ELF-1 (cell line): ENCODE results near the gene RUSC2.
A peak's percentile ranks its signal among the peaks of the same experiment; 100 is the strongest.
"Not testable (repeated sequence)": the region's sequence is repeated elsewhere in the genome, so short reads cannot be mapped to it uniquely, and the experiment has no call there.

Experiments
- DNase-seq: peaks from one replicate; pipeline ENCODE4 v3.0.0-alpha.2; 2016; ENCODE audit warnings: low read depth, low spot score

The RUSC2 gene

GRCh38 chr9:35489313-35490154 is at the start of gene RUSC2:
TSS of gene RUSC2 (plus strand) at chr9:35490111. CDS start at chr9:35546522, 56,411 bp downstream.
- peak; percentile 94 for DNase-seq

- no peak for DNase-seq
Observed at GRCh38 chr9:35446012-35446411, 43.9 kb upstream of the RUSC2 start.

- DNase-seq = no peak
Observed at GRCh38 chr9:35448496-35448895, 41.4 kb upstream of the RUSC2 start.

GRCh38 chr9:35452481-35452880 is 37.4 kb upstream of the RUSC2 start:
- DNase-seq = peak; percentile 17

GRCh38 chr9:35453786-35454185 is 36.1 kb upstream of the RUSC2 start:
- no peak for DNase-seq

GRCh38 chr9:35464141-35465025 is 25.5 kb upstream of the RUSC2 start:
- DNase-seq = no peak

- DNase-seq = no peak
Observed at GRCh38 chr9:35470340-35470739, 19.6 kb upstream of the RUSC2 start.

- no peak for DNase-seq
Observed at GRCh38 chr9:35470894-35471293, 19.0 kb upstream of the RUSC2 start.

- DNase-seq = peak; percentile 16
Observed at GRCh38 chr9:35476596-35476995, 13.3 kb upstream of the RUSC2 start.

GRCh38 chr9:35477211-35477855 is 12.6 kb upstream of the RUSC2 start:
- DNase-seq = peak; percentile 76

- DNase-seq = no peak
Observed at GRCh38 chr9:35478871-35479270, 11.0 kb upstream of the RUSC2 start.

- peak; percentile 17 for DNase-seq
Observed at GRCh38 chr9:35481347-35481975, 8.4 kb upstream of the RUSC2 start.

- DNase-seq = no peak
Observed at GRCh38 chr9:35482071-35482470, 7.8 kb upstream of the RUSC2 start.

GRCh38 chr9:35484406-35484805 is 5.5 kb upstream of the RUSC2 start:
- no peak for DNase-seq

- no peak for DNase-seq
Observed at GRCh38 chr9:35487081-35487480, 2.8 kb upstream of the RUSC2 start.

- no peak for DNase-seq
Observed at GRCh38 chr9:35488021-35488420, 1.9 kb upstream of the RUSC2 start.

- DNase-seq = no peak
Observed at GRCh38 chr9:35488566-35489312, 1.2 kb upstream of the RUSC2 start.

- DNase-seq = peak; percentile 55
Observed at GRCh38 chr9:35490155-35490909, 421 bp downstream of the RUSC2 start.

- DNase-seq = no peak
Observed at GRCh38 chr9:35490910-35491465, 1.1 kb downstream of the RUSC2 start.

- DNase-seq = not testable (repeated sequence)
Observed at GRCh38 chr9:35493119-35493518, 3.2 kb downstream of the RUSC2 start.
